ENCODE results near the gene TAF8. TPM values are rescaled to one million over a fixed set of nuclear protein-coding genes. Genes with fewer than 3 reads are reported as not detected.

Gene TAF8
- total RNA-seq, 4 donors from 2014 or later: 19.2 to 28.5 (median 26.4) TPM

DNA sequence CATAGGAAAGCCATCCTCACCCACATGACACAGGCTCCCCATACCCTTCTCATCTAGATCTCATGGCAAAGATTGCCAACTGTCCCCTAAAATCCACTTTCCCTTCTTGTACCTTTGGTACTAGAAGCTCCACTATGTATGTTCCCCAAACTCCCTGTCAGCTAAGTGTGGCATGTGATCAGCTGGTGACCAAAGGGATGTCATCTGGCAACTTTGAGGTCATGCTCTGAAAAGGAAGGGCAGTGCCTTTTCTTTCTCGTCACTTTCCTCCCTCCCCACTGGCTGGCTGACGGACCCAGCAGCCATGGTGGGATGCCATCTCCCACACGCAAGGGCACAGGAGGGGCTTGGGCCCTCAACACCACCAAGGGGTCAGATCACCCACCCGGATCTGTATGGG lies 23.8 kb upstream of the TAF8 start:
- WGBS: 73% methylated on average over 4 of the region's 4 CpGs
- no peaks in the 10 kb centered on the region for H3K9me3 ChIP-seq
- H3K27me3 ChIP-seq: no peaks in the 10 kb centered on the region
- TF ChIP-seq EP300 (IDR thresholded peaks at IDR 0.05): no peak
- TF ChIP-seq POLR2A (IDR thresholded peaks at IDR 0.05): no peak
- TF ChIP-seq, protein P1, sequence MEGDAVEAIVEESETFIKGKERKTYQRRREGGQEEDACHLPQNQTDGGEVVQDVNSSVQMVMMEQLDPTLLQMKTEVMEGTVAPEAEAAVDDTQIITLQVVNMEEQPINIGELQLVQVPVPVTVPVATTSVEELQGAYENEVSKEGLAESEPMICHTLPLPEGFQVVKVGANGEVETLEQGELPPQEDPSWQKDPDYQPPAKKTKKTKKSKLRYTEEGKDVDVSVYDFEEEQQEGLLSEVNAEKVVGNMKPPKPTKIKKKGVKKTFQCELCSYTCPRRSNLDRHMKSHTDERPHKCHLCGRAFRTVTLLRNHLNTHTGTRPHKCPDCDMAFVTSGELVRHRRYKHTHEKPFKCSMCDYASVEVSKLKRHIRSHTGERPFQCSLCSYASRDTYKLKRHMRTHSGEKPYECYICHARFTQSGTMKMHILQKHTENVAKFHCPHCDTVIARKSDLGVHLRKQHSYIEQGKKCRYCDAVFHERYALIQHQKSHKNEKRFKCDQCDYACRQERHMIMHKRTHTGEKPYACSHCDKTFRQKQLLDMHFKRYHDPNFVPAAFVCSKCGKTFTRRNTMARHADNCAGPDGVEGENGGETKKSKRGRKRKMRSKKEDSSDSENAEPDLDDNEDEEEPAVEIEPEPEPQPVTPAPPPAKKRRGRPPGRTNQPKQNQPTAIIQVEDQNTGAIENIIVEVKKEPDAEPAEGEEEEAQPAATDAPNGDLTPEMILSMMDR (IDR thresholded peaks at IDR 0.05): no peak
- TF ChIP-seq POLR2AphosphoS5 (IDR thresholded peaks at IDR 0.05): no peak
- H3K4me1 ChIP-seq: peaks cover 15% of the 10 kb centered on the region
- H3K27ac ChIP-seq: no peak overlapping the region
- no peak for DNase-seq (ENCODE audit: low spot score in 2 of 2)
- H3K4me3 ChIP-seq: no peak overlapping the region
- peaks cover 6% of the 10 kb centered on the region for H3K36me3 ChIP-seq

DNA sequence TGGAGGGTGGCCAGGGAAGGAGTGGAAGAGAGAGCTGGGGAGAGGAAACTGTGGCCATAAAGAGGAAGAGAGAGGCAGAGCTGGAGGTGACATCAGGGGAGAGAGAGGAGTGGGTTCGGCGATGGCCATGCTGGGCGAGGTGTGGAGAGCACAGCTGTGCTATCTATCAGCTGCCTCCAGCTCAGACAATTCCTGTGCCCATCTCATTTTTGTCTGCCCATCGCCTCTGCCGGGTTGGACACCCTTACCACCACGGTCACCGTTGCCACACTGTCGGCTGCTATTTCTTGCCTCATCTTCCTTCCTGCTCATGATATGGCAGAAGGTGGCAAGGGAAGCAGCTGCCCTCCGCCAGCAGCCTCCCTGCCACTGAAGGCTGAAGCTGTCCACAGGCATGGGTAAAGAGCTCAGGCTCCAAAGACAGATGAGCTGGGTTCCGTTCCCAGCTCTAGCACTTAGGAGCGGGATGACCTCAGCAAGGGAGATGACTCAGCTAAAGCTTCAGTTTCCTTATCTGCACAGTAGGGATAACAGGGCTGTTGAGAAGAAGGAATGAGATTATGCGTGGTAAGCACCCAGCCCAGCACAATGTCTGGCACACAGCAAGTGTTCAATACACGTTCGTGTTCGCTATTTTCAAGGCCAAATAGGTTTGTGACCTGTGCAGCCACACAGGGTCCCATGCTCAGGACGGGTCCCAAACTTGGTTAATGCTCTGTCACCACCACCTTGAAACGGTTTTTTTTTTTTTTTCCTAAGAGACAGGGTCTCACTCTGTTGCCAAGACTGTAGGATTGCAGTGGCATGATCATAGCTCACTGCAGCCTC lies 21.9 kb upstream of the TAF8 start:
- DNase-seq (ENCODE audit: low spot score in 2 of 2): no peak
- no peaks in the 10 kb centered on the region for H3K27me3 ChIP-seq
- 85% methylated on average over 14 of the region's 17 CpGs for WGBS
- H3K27ac ChIP-seq: no peak overlapping the region
- H3K36me3 ChIP-seq: peaks cover 6% of the 10 kb centered on the region
- no peaks in the 10 kb centered on the region for H3K9me3 ChIP-seq
- no peak for TF ChIP-seq EP300 (IDR thresholded peaks at IDR 0.05)
- TF ChIP-seq POLR2A (IDR thresholded peaks at IDR 0.05): no peak
- TF ChIP-seq POLR2AphosphoS5 (IDR thresholded peaks at IDR 0.05): no peak
- TF ChIP-seq, protein P1 (IDR thresholded peaks at IDR 0.05): no peak
- H3K4me1 ChIP-seq: peaks cover 9% of the 10 kb centered on the region
- no peak overlapping the region for H3K4me3 ChIP-seq

DNA sequence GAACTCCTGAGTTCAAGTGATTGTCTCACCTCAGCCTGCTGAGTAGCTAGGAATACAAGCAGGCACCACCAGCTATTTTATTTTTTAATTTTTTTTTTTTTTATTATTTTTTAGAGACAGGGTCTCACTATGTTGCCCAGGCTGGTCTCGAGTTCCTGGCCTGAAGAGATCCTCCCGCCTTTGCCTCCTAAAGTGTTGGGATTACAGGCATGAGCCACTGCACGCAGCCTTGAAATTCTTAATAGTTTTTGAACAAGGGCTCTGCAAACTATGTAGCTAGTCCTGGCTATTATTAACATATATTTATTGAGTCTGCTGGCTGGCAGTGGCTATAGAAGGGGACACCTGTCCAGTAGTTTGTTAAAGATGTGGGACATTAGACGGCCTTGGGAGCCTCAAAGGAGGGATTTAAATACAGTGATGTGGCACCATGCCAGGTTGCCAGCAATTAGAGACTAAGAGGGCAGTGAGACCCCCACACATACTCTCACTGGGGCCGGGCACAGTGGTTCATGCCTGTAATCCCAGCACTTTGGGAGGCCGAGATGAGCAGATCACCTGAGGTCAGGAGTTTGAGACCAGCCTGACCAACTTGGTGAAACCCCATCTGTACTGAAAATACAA lies 21.1 kb upstream of the TAF8 start:
- no peak for DNase-seq (ENCODE audit: low spot score in 2 of 2)
- Histone ChIP-seq H3K4me3 (no peak overlapping the region), H3K36me3 (peaks cover 6% of the 10 kb centered on the region), H3K27ac (no peak overlapping the region), H3K4me1 (peaks cover 9% of the 10 kb centered on the region), H3K27me3 (no peaks in the 10 kb centered on the region), H3K9me3 (no peaks in the 10 kb centered on the region)
- TF ChIP-seq EP300 (IDR thresholded peaks at IDR 0.05) (no peak), POLR2AphosphoS5 (IDR thresholded peaks at IDR 0.05) (no peak), POLR2A (IDR thresholded peaks at IDR 0.05) (no peak)
- TF ChIP-seq, protein P1 (IDR thresholded peaks at IDR 0.05): no peak
- WGBS: 94% methylated on average over 6 of the region's 6 CpGs

DNA sequence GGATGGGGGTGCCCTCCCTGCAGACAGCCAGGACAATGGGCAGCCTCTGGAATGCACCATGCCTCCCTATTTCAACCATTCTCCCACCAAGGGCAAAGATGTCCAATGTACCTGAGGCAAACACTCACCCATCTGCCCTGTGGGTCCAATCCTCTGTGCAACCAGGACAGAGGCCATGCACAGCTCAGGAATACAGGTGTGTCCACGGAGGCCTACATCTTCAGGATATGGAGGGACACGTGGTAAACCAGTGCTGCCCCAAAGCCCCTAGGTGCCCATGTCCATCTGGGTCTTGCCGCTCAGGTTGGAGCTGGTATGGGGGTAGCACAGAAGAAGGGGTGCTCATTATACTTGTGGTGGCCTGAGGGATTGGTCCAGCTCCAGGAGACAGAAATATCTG lies 20.4 kb upstream of the TAF8 start:
- WGBS: 100% methylated on average over 2 of the region's 3 CpGs
- H3K9me3 ChIP-seq: no peaks in the 10 kb centered on the region
- H3K27me3 ChIP-seq: no peaks in the 10 kb centered on the region
- TF ChIP-seq POLR2A (IDR thresholded peaks at IDR 0.05): no peak
- TF ChIP-seq EP300 (IDR thresholded peaks at IDR 0.05): no peak
- TF ChIP-seq POLR2AphosphoS5 (IDR thresholded peaks at IDR 0.05): no peak
- TF ChIP-seq, protein P1 (IDR thresholded peaks at IDR 0.05): no peak
- no peak overlapping the region for H3K27ac ChIP-seq
- DNase-seq (ENCODE audit: low spot score in 2 of 2): no peak
- H3K4me3 ChIP-seq: no peak overlapping the region
- H3K4me1 ChIP-seq: peaks cover 9% of the 10 kb centered on the region
- H3K36me3 ChIP-seq: peaks cover 6% of the 10 kb centered on the region

All from suprapubic skin (tissue), 4 donors.